ENCODE measurements around the gene FARP2. TPM values are rescaled to one million over a fixed set of nuclear protein-coding genes. Genes with fewer than 3 reads are reported as not detected.

Gene FARP2
- total RNA-seq, 4 donors from 2014 or later, result 26.8 to 37.9 (median 30.2) TPM

- Histone ChIP-seq H3K4me3 (no peak overlapping the region), H3K4me1 (peaks cover 5 to 8% (median 7%) of the 10 kb centered on the region in 4 donors), H3K27me3 (no peaks in the 10 kb centered on the region), H3K36me3 (peaks cover 31 to 75% (median 52%) of the 10 kb centered on the region in 4 donors), H3K27ac (replicated peaks in 1 of 4) (no peak overlapping the region), H3K9me3 (no peaks in the 10 kb centered on the region)
- no peak for DNase-seq (ENCODE audit: extremely low spot score)
- no peak for TF ChIP-seq POLR2A (IDR thresholded peaks at IDR 0.05; ENCODE audit: low read depth)
- TF ChIP-seq POLR2AphosphoS5 (IDR thresholded peaks at IDR 0.05), result no peak
- no peak for TF ChIP-seq EP300 (IDR thresholded peaks at IDR 0.05)
- TF ChIP-seq CTCF (IDR thresholded peaks at IDR 0.05), result no peak
- intact Hi-C loops (cut with DNase I), result no loop called here
- 73% methylated on average over 2 of the region's 2 CpGs for WGBS
These were observed 21.3 kb upstream of the FARP2 start for GRCh38 chr2:241334813-241335212.

- WGBS, result 31% methylated on average over 8 of the region's 8 CpGs
- Histone ChIP-seq H3K27ac (replicated peaks in 1 of 4) (peak overlapping the region; percentile 37 to 75 (median 61)), H3K9me3 (no peaks in the 10 kb centered on the region), H3K4me3 (no peak overlapping the region), H3K4me1 (peaks cover 15 to 26% (median 22%) of the 10 kb centered on the region in 4 donors), H3K36me3 (peaks cover 51 to 92% (median 79%) of the 10 kb centered on the region in 4 donors), H3K27me3 (no peaks in the 10 kb centered on the region)
- no peak for TF ChIP-seq POLR2AphosphoS5 (IDR thresholded peaks at IDR 0.05)
- TF ChIP-seq EP300 (IDR thresholded peaks at IDR 0.05), result no peak
- TF ChIP-seq CTCF (IDR thresholded peaks at IDR 0.05), result no peak
- no peak for TF ChIP-seq POLR2A (IDR thresholded peaks at IDR 0.05; ENCODE audit: low read depth)
- no peak for DNase-seq (ENCODE audit: extremely low spot score)
- intact Hi-C loops (cut with DNase I), result no loop called here
These were observed 16.1 kb upstream of the FARP2 start for GRCh38 chr2:241339839-241340630.

GRCh38 chr2:241340631-241341163, 15.4 kb upstream of the FARP2 start:
- TF ChIP-seq POLR2A (IDR thresholded peaks at IDR 0.05; ENCODE audit: low read depth) (no peak), CTCF (IDR thresholded peaks at IDR 0.05) (no peak), POLR2AphosphoS5 (IDR thresholded peaks at IDR 0.05) (no peak), EP300 (IDR thresholded peaks at IDR 0.05) (no peak)
- Histone ChIP-seq H3K27ac (replicated peaks in 1 of 4) (peak overlapping the region; percentile 37 to 75 (median 61)), H3K27me3 (no peaks in the 10 kb centered on the region), H3K4me1 (peaks cover 15 to 26% (median 22%) of the 10 kb centered on the region in 4 donors), H3K4me3 (no peak overlapping the region), H3K9me3 (no peaks in the 10 kb centered on the region), H3K36me3 (peaks cover 55 to 92% (median 80%) of the 10 kb centered on the region in 4 donors)
- intact Hi-C loops (cut with DNase I), result no loop called here
- DNase-seq (ENCODE audit: extremely low spot score), result no peak
- 70% methylated on average over 3 of the region's 3 CpGs for WGBS

GRCh38 chr2:241344925-241345651, 11.0 kb upstream of the FARP2 start:
- Histone ChIP-seq H3K27me3 (no peaks in the 10 kb centered on the region), H3K36me3 (peaks cover 69 to 100% (median 89%) of the 10 kb centered on the region in 4 donors), H3K4me3 (no peak overlapping the region), H3K9me3 (no peaks in the 10 kb centered on the region), H3K4me1 (peaks cover 5 to 15% (median 13%) of the 10 kb centered on the region in 4 donors), H3K27ac (replicated peaks in 1 of 4) (no peak overlapping the region)
- no peak for TF ChIP-seq CTCF (IDR thresholded peaks at IDR 0.05)
- TF ChIP-seq POLR2A (IDR thresholded peaks at IDR 0.05; ENCODE audit: low read depth), result no peak
- TF ChIP-seq POLR2AphosphoS5 (IDR thresholded peaks at IDR 0.05), result no peak
- no peak for TF ChIP-seq EP300 (IDR thresholded peaks at IDR 0.05)
- intact Hi-C loops (cut with DNase I), result no loop called here
- DNase-seq (ENCODE audit: extremely low spot score), result no peak
- 95% methylated on average over 9 of the region's 9 CpGs for WGBS

Measured in esophagus muscularis mucosa (tissue), 4 donors.